SK-N-SH (cell line): ENCODE measurements around the gene GALNT6. TPM values are rescaled to one million over a fixed set of nuclear protein-coding genes. Genes with fewer than 3 reads are reported as not detected.

Experiments
- CTCF ChIA-PET: fragments of 300-600, 350-600 bp; formaldehyde crosslinking; extraction: SDS; loops from one replicate; lab custom pipeline; 2021; lab: Yijun Ruan, JAX
- POLR2A ChIA-PET: fragments of 350-600 bp; sonication (Branson Sonifier 250); formaldehyde crosslinking; extraction: SDS; loops from one replicate; lab custom pipeline; 2020; ENCODE audit warnings: antibody characterized with exemption, inconsistent platforms; lab: Yijun Ruan, JAX
- DNase-seq: peaks from one replicate; pipeline ENCODE4 v3.0.0; 2012
- H2AFZ ChIP-seq: fragments of 200-600 bp; sonication (generic); 2 replicates; pipeline ENCODE4 v1.8.1; 2016; ENCODE audit warnings: antibody characterized with exemption, mild to moderate bottlenecking, low read depth
- H3F3A ChIP-seq: fragments of 200-600 bp; sonication (generic); replicated peaks from 2 replicates; pipeline ENCODE3; 2016; ENCODE audit warnings: antibody characterized with exemption, mild to moderate bottlenecking; ENCODE audit not compliant: insufficient read depth
- H3K27ac ChIP-seq, 2 experiments: fragments of 200-500 bp in 1 of 2; fragments of 200-600 bp in 1 of 2; sonication (Bioruptor generic) in 1 of 2; sonication (generic), shearing (Covaris generic) in 1 of 2; 2 replicates each; pipeline versions ENCODE4 v1.5.1 to v1.6.1; 2014 to 2016; ENCODE audit warnings: low read depth in 2 of 2, inconsistent platforms in 1 of 2, low read length in 1 of 2, mild to moderate bottlenecking in 1 of 2, mixed read lengths in 1 of 2
- H3K27me3 ChIP-seq: fragments of 200-600 bp; sonication (generic), shearing (Covaris generic); 2 replicates; pipeline ENCODE4 v1.6.1; 2016; ENCODE audit warnings: mixed run types; ENCODE audit not compliant: insufficient read depth
- H3K36me3 ChIP-seq, 2 experiments: fragments of 200-500 bp in 1 of 2; fragments of 200-600 bp in 1 of 2; sonication (Bioruptor generic) in 1 of 2; sonication (generic) in 1 of 2; replicated peaks in 1 of 2; 2 replicates each; pipeline versions ENCODE3 to v1.5.1; 2014 to 2016; ENCODE audit warnings: low read length in 1 of 2, mild to moderate bottlenecking in 1 of 2; ENCODE audit not compliant: insufficient read depth in 2 of 2, control insufficient read depth in 1 of 2
- H3K4me1 ChIP-seq, 2 experiments: fragments of 200-500 bp in 1 of 2; fragments of 200-600 bp in 1 of 2; sonication (Bioruptor generic) in 1 of 2; sonication (generic), shearing (Covaris generic) in 1 of 2; 2 replicates each; pipeline versions ENCODE4 v1.5.1 to v1.6.1; 2014 to 2016; ENCODE audit warnings: low read depth in 1 of 2, low read length in 1 of 2, mixed run types in 1 of 2; ENCODE audit not compliant: insufficient read depth in 2 of 2, control insufficient read depth in 1 of 2
- H3K4me2 ChIP-seq: fragments of 200-600 bp; sonication (generic), shearing (Covaris generic); 2 replicates; pipeline ENCODE4 v1.6.1; 2017; ENCODE audit warnings: mixed run types
- H3K4me3 ChIP-seq, 2 experiments: fragments of 200-500 bp in 1 of 2; fragments of 200-600 bp in 1 of 2; sonication (Bioruptor generic) in 1 of 2; sonication (generic), shearing (Covaris generic) in 1 of 2; 2 replicates each; pipeline versions ENCODE4 v1.5.1 to v1.8.1; 2014 to 2016; ENCODE audit warnings: low read depth in 2 of 2, inconsistent platforms in 1 of 2, low read length in 1 of 2, mild to moderate bottlenecking in 1 of 2, mixed read lengths in 1 of 2, moderate library complexity in 1 of 2
- H3K79me2 ChIP-seq: fragments of 200-600 bp; sonication (generic); 2 replicates; pipeline ENCODE4 v1.8.1; 2017; ENCODE audit warnings: mild to moderate bottlenecking; ENCODE audit not compliant: insufficient read depth
- H3K9ac ChIP-seq: fragments of 200-600 bp; sonication (generic); 2 replicates; pipeline ENCODE4 v1.6.1; 2017; ENCODE audit warnings: mixed run types
- H3K9me2 ChIP-seq: fragments of 200-600 bp; sonication (generic); 2 replicates; pipeline ENCODE4 v1.6.1; 2017; ENCODE audit warnings: mixed run types
- H3K9me3 ChIP-seq: fragments of 200-600 bp; sonication (generic); 2 replicates; pipeline ENCODE4 v1.6.1; 2017; ENCODE audit warnings: mixed run types, mild to moderate bottlenecking, moderate library complexity
- H4K20me1 ChIP-seq: fragments of 200-600 bp; sonication (generic); 2 replicates; pipeline ENCODE4 v1.6.1; 2017; ENCODE audit warnings: mild to moderate bottlenecking, mixed run types; ENCODE audit not compliant: insufficient read depth
- CHD2 ChIP-seq: fragments of 150-350 bp; IDR thresholded peaks from 2 replicates; pipeline ENCODE4 v1.6.1; 2018; ENCODE audit warnings: low read length; ENCODE audit not compliant: partially characterized antibody
- CTCF ChIP-seq: fragments of 200-600 bp; sonication (generic); IDR thresholded peaks from 2 replicates; pipeline ENCODE4 v1.6.1; 2017; ENCODE audit warnings: antibody characterized with exemption, mild to moderate bottlenecking, moderate library complexity
- EP300 ChIP-seq, 2 experiments: IDR thresholded peaks; 2 replicates each; pipeline versions ENCODE4 v1.4.0 to v1.6.1; 2012; ENCODE audit warnings: borderline replicate concordance in 1 of 2, low read depth in 1 of 2, low read length in 1 of 2
- FOXJ3 ChIP-seq: sonication (generic); formaldehyde crosslinking; IDR thresholded peaks from 2 replicates; pipeline ENCODE4 v1.5.1; 2020; ENCODE audit warnings: mild to moderate bottlenecking, missing genetic modification reagents
- GATA2 ChIP-seq: sonication (generic); formaldehyde crosslinking; IDR thresholded peaks from 2 replicates; pipeline ENCODE4 v1.5.0; 2020; ENCODE audit warnings: mild to moderate bottlenecking, missing genetic modification reagents
- IRF3 ChIP-seq: fragments of 150-350 bp; IDR thresholded peaks from 2 replicates; pipeline ENCODE4 v1.6.1; 2016; ENCODE audit warnings: mild to moderate bottlenecking, low read depth, low read length
- NFIC ChIP-seq: IDR thresholded peaks from 2 replicates; pipeline ENCODE4 v1.4.0; 2012; ENCODE audit warnings: borderline replicate concordance
- PBX3 ChIP-seq: IDR thresholded peaks from 2 replicates; pipeline ENCODE4; 2012
- RAD21 ChIP-seq: IDR thresholded peaks from 2 replicates; pipeline ENCODE4 v1.6.1; 2012; ENCODE audit warnings: mild to moderate bottlenecking, low read length
- RCOR1 ChIP-seq: fragments of 150-350 bp; IDR thresholded peaks from 2 replicates; pipeline ENCODE4 v1.6.1; 2017; ENCODE audit warnings: antibody characterized with exemption, low read length
- SMC3 ChIP-seq: IDR thresholded peaks from 2 replicates; pipeline ENCODE4 v1.6.1; 2012; ENCODE audit warnings: low read depth, low read length, improper control_type of control experiment
- TAF1 ChIP-seq: IDR thresholded peaks from 2 replicates; pipeline ENCODE4 v1.6.1; 2012; ENCODE audit warnings: low read depth, mild to moderate bottlenecking, low read length, moderate library complexity, borderline replicate concordance
- TCF12 ChIP-seq: IDR thresholded peaks from 2 replicates; pipeline ENCODE4 v1.4.0; 2012
- TEAD4 ChIP-seq: IDR thresholded peaks from 2 replicates; pipeline ENCODE4 v1.4.0; 2012; ENCODE audit warnings: mild to moderate bottlenecking, borderline replicate concordance; ENCODE audit not compliant: insufficient read depth
- ZBTB33 ChIP-seq: IDR thresholded peaks from 2 replicates; pipeline ENCODE4 v1.4.0; 2012; ENCODE audit warnings: low read depth, borderline replicate concordance
- WGBS: methylation state at CpG from one replicate; pipeline ENCODE4 v1.1.6; 2017; ENCODE audit warnings: low lambda C conversion rate; 5-methylcytosine and 5-hydroxymethylcytosine counted together
- polyA plus RNA-seq, 3 experiments: library from polyadenylated mRNA; depleted of rRNA; stranded (reverse); fragments of >200 nt; gene quantifications; 2 replicates each; pipeline ENCODE4 v1.2.3, GENCODE V29; 2012

GALNT6 gene
- polyA plus RNA-seq, 1 of the 3 experiments (the other 2 are of a cell fraction): 0.74 TPM

- Histone ChIP-seq H3K9ac (no peak overlapping the region), H2AFZ (no peak overlapping the region), H3F3A (no peaks in the 10 kb centered on the region), H3K9me3 (no peaks in the 10 kb centered on the region), H3K27ac (no peak overlapping the region), H3K9me2 (no peaks in the 10 kb centered on the region), H3K79me2 (no peaks in the 10 kb centered on the region), H3K36me3 (no peaks in the 10 kb centered on the region), H3K4me3 (no peak overlapping the region), H4K20me1 (no peaks in the 10 kb centered on the region), H3K4me2 (no peak overlapping the region), H3K4me1 (peaks cover 0 to 9% of the 10 kb centered on the region in 2 experiments; a peak in 1 of 4 replicates), H3K27me3 (no peaks in the 10 kb centered on the region)
- WGBS: 88% methylated on average over 7 of the region's 10 CpGs
- TF ChIP-seq TCF12 (no peak), GATA2 (CRISPR knock-in tag) (no peak), CTCF (no peak), FOXJ3 (no peak), IRF3 (no peak), CHD2 (no peak), TAF1 (no peak), ZBTB33 (no peak), RAD21 (no peak), SMC3 (no peak), EP300 (IDR thresholded peaks at IDR 0.05; ENCODE audit: borderline replicate concordance in 1 of 2, low read depth in 1 of 2, low read length in 1 of 2) (no peak), NFIC (no peak), TEAD4 (no peak), PBX3 (no peak), RCOR1 (no peak)
- DNase-seq: no peak
- POLR2A ChIA-PET: no interaction called here
- CTCF ChIA-PET: interaction anchor here (1.2 kb wide), 1 partner anchor 16 kb away, joined by 4 read pairs; no protein-coding TSS in a partner anchor
Observed at GRCh38 chr12:51357374-51358047, 33.7 kb downstream of the GALNT6 start.
